Activated CD4-positive, CD25-positive, alpha-beta regulatory T cell treated with anti-CD3 and anti-CD28 coated beads, Interleukin-2, amount 50 U/mL, for 72 hours (primary cell): ENCODE measurements around the gene UST.
"Not testable (repeated sequence)": the region's sequence is repeated elsewhere in the genome, so short reads cannot be mapped to it uniquely, and the experiment has no call there.

Experiments used
- DNase-seq: peaks from one replicate; pipeline ENCODE4 v3.0.0; 2021

Gene UST

GRCh38 chr6:148983966-148984365 lies 237.1 kb downstream of the UST start:
- no peak for DNase-seq

GRCh38 chr6:148984531-148985056 lies 237.8 kb downstream of the UST start:
- no peak for DNase-seq

GRCh38 chr6:148985499-148985898 lies 238.7 kb downstream of the UST start:
- DNase-seq, result no peak

GRCh38 chr6:148986608-148987007 lies 239.8 kb downstream of the UST start:
- DNase-seq, result no peak

GRCh38 chr6:148987982-148988381 lies 241.2 kb downstream of the UST start:
- DNase-seq, result no peak

- DNase-seq, result no peak
Measured at GRCh38 chr6:148989585-148989984, 242.8 kb downstream of the UST start.

- no peak for DNase-seq
Measured at GRCh38 chr6:148990403-148990802, 243.6 kb downstream of the UST start.

GRCh38 chr6:148996815-148997214 lies 250.0 kb downstream of the UST start:
- no peak for DNase-seq

- DNase-seq, result no peak
Measured at GRCh38 chr6:148997865-148998264, 251.0 kb downstream of the UST start.

- DNase-seq, result no peak
Measured at GRCh38 chr6:148998704-148999103, 251.9 kb downstream of the UST start.

GRCh38 chr6:148999501-148999900 lies 252.7 kb downstream of the UST start:
- no peak for DNase-seq

- no peak for DNase-seq
Measured at GRCh38 chr6:148999929-149000468, 253.2 kb downstream of the UST start.

GRCh38 chr6:149001422-149001821 lies 254.6 kb downstream of the UST start:
- DNase-seq, result no peak

GRCh38 chr6:149003560-149003959 lies 256.7 kb downstream of the UST start:
- no peak for DNase-seq

GRCh38 chr6:149004664-149005063 lies 257.8 kb downstream of the UST start:
- DNase-seq, result no peak

- not testable (repeated sequence) for DNase-seq
Measured at GRCh38 chr6:149006236-149006635, 259.4 kb downstream of the UST start.

GRCh38 chr6:149006671-149007070 lies 259.8 kb downstream of the UST start:
- no peak for DNase-seq

- DNase-seq, result no peak
Measured at GRCh38 chr6:149007846-149008245, 261.0 kb downstream of the UST start.

GRCh38 chr6:149008741-149009140 lies 261.9 kb downstream of the UST start:
- DNase-seq, result no peak

GRCh38 chr6:149012040-149012545 lies 265.3 kb downstream of the UST start:
- DNase-seq, result no peak

GRCh38 chr6:149013586-149014344 lies 266.9 kb downstream of the UST start:
- no peak for DNase-seq

GRCh38 chr6:149014631-149015534 lies 268.1 kb downstream of the UST start:
- DNase-seq, result no peak
